Smooth muscle cell (in vitro differentiated cells): ENCODE results near the gene PPP2R5B. TPM values are rescaled to one million over a fixed set of nuclear protein-coding genes. Genes with fewer than 3 reads are reported as not detected.

ENCODE experiments used
- DNase-seq: peaks from one replicate; lab custom pipeline; 2025; ENCODE audit not compliant: unreplicated experiment; lab: John Stamatoyannopoulos, UW
- H2AFZ ChIP-seq: fragments of 200-600 bp; sonication (generic); 2 replicates; pipeline ENCODE4 v1.6.0; 2016; ENCODE audit warnings: antibody characterized with exemption, low read depth, mild to moderate bottlenecking
- H3F3A ChIP-seq: fragments of 200-600 bp; sonication (generic); 2 replicates; pipeline ENCODE4 v1.6.0; 2017; ENCODE audit warnings: antibody characterized with exemption, low read depth
- H3K27ac ChIP-seq: fragments of 200-600 bp; sonication (generic); 2 replicates; pipeline ENCODE4 v1.5.1; 2016; ENCODE audit warnings: low read depth, mild to moderate bottlenecking
- H3K27me3 ChIP-seq: fragments of 200-600 bp; sonication (generic); 2 replicates; pipeline ENCODE4 v1.6.1; 2016; ENCODE audit warnings: low read depth, mild to moderate bottlenecking
- H3K36me3 ChIP-seq: fragments of 200-600 bp; sonication (generic); 2 replicates; pipeline ENCODE4 v1.5.1; 2016; ENCODE audit warnings: low read depth
- H3K4me1 ChIP-seq: fragments of 200-600 bp; sonication (generic); 2 replicates; pipeline ENCODE4 v1.5.1; 2016; ENCODE audit warnings: low read depth
- H3K4me2 ChIP-seq: fragments of 200-600 bp; sonication (generic); 2 replicates; pipeline ENCODE4 v1.6.0; 2016; ENCODE audit warnings: mild to moderate bottlenecking
- H3K4me3 ChIP-seq: fragments of 200-600 bp; sonication (generic); 2 replicates; pipeline ENCODE4 v1.5.1; 2016; ENCODE audit warnings: mild to moderate bottlenecking
- H3K79me2 ChIP-seq: fragments of 200-600 bp; sonication (generic); 2 replicates; pipeline ENCODE4 v1.6.0; 2016; ENCODE audit warnings: low read depth, mild to moderate bottlenecking
- H3K9ac ChIP-seq: fragments of 200-600 bp; sonication (generic); 2 replicates; pipeline ENCODE4 v1.6.0; 2016; ENCODE audit warnings: low read depth
- H3K9me3 ChIP-seq: fragments of 200-600 bp; sonication (generic); replicated peaks from 2 replicates; pipeline ENCODE4 v1.5.1; 2016; ENCODE audit warnings: low read depth
- H4K20me1 ChIP-seq: fragments of 200-600 bp; sonication (generic); 2 replicates; pipeline ENCODE4 v1.6.0; 2016; ENCODE audit warnings: low read depth
- WGBS: methylation state at CpG from one replicate; pipeline ENCODE4 v1.1.7; 2016; ENCODE audit warnings: low lambda C conversion rate; 5-methylcytosine and 5-hydroxymethylcytosine counted together
- polyA plus RNA-seq: library from polyadenylated mRNA; unstranded; fragments of >200 nt; fragmentation: Nextera tagmentation; extraction: Ambion mirVana; gene quantifications from 2 replicates; pipeline ENCODE4 v1.2.1, GENCODE V29; 2016
- total RNA-seq: library from RNA; depleted of rRNA; stranded (reverse); fragments of >200 nt; gene quantifications from 2 replicates; pipeline ENCODE4 v1.2.3, GENCODE V29; 2014
- TF ChIP-seq, protein P1 (sequence below): fragments of 200-600 bp; sonication (generic); IDR thresholded peaks from 2 replicates; pipeline ENCODE4 v1.5.1; 2017; ENCODE audit warnings: borderline replicate concordance, mild to moderate bottlenecking, antibody characterized with exemption; ENCODE audit not compliant: insufficient read depth, poor library complexity, severe bottlenecking

PPP2R5B gene
- total and polyA plus RNA-seq, 2 experiments from 2014 or later, result 14.9 to 36.6 TPM

- Histone ChIP-seq H3K4me1 (no peaks in the 10 kb centered on the region), H3F3A (no peaks in the 10 kb centered on the region), H4K20me1 (no peaks in the 10 kb centered on the region), H2AFZ (no peak overlapping the region), H3K27ac (no peak overlapping the region), H3K9ac (no peak overlapping the region), H3K79me2 (no peaks in the 10 kb centered on the region), H3K9me3 (no peaks in the 10 kb centered on the region), H3K4me2 (no peak overlapping the region), H3K27me3 (no peaks in the 10 kb centered on the region), H3K36me3 (no peaks in the 10 kb centered on the region), H3K4me3 (no peak overlapping the region)
- DNase-seq, result no peak
- WGBS, result 93% methylated on average over 14 of the region's 14 CpGs
- TF ChIP-seq, protein P1, sequence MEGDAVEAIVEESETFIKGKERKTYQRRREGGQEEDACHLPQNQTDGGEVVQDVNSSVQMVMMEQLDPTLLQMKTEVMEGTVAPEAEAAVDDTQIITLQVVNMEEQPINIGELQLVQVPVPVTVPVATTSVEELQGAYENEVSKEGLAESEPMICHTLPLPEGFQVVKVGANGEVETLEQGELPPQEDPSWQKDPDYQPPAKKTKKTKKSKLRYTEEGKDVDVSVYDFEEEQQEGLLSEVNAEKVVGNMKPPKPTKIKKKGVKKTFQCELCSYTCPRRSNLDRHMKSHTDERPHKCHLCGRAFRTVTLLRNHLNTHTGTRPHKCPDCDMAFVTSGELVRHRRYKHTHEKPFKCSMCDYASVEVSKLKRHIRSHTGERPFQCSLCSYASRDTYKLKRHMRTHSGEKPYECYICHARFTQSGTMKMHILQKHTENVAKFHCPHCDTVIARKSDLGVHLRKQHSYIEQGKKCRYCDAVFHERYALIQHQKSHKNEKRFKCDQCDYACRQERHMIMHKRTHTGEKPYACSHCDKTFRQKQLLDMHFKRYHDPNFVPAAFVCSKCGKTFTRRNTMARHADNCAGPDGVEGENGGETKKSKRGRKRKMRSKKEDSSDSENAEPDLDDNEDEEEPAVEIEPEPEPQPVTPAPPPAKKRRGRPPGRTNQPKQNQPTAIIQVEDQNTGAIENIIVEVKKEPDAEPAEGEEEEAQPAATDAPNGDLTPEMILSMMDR, result no peak
Observed at GRCh38 chr11:64900263-64900678, 24.2 kb upstream of the PPP2R5B start.

DNA sequence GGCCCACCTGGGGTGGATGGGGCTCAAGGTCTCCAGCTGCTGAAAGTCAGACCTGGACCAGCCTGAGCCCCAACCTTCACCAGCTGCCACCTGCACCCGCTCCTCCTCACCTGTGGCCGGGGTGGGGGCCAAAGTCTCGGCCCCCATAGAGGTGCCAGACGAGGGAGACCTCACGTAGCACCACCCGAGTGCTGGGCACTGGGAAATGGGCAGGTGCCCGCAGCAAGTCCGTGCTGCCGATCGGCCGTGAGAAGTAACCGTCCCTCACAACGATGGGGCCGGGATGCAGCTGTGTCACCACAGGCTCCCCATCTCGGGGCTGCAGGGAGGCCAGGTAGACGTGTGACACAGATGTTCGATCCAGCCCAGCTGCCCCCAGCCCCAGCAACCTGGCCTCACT is 23.7 kb upstream of the PPP2R5B start:
- no peak for DNase-seq
- 98% methylated on average over 17 of the region's 17 CpGs for WGBS
- H3K36me3 ChIP-seq, result no peaks in the 10 kb centered on the region
- H3K79me2 ChIP-seq, result no peaks in the 10 kb centered on the region
- H3K4me3 ChIP-seq, result no peak overlapping the region
- no peaks in the 10 kb centered on the region for H3F3A ChIP-seq
- H3K4me2 ChIP-seq, result no peak overlapping the region
- no peak overlapping the region for H3K9ac ChIP-seq
- H3K27me3 ChIP-seq, result no peaks in the 10 kb centered on the region
- TF ChIP-seq, protein P1, result no peak
- H2AFZ ChIP-seq, result no peak overlapping the region
- no peaks in the 10 kb centered on the region for H3K4me1 ChIP-seq
- no peak overlapping the region for H3K27ac ChIP-seq
- no peaks in the 10 kb centered on the region for H4K20me1 ChIP-seq
- H3K9me3 ChIP-seq, result no peaks in the 10 kb centered on the region

DNA sequence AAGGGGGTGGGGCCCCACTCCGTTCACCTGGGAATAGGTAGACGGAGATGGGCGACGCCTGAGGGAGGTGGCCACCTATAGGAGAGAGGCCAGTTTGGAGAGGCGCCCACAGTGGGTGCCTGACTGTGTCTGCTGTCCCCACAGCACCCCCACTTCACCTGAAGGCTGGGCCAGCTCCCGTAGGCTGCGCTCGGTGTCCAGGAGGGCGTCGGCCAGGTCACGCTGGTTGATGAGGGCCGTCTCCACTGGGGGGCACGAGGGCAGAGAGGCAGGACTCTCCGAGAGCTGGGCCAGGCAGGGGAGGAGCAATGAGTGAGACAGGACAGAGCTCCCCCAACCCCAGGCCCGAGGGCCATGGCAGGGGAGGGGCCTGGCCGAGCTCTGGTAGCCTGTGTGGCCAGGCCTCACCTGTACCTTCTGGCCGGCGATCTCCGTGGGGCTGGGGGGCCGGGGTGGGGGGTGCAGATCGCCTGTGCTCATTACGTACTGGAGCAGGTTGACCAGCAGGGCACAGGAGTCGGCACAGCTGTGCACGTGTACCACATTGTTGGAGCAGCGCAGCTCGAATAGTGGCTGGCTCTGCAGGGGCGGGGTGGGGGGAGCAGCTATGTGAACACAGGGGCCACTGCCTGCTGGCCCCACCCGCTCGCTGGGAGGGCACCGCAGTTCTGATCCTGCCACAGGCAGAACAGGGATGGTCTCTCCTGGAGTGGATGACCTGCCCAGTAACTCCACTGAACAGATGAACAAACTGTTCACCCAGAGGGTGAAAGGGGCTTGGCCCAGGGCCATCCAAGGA is 22.2 kb upstream of the PPP2R5B start:
- Histone ChIP-seq H3K27ac (no peak overlapping the region), H3K9me3 (no peaks in the 10 kb centered on the region), H4K20me1 (no peaks in the 10 kb centered on the region), H3K4me3 (no peak overlapping the region), H3K4me1 (no peaks in the 10 kb centered on the region), H2AFZ (no peak overlapping the region), H3K79me2 (no peaks in the 10 kb centered on the region), H3K27me3 (no peaks in the 10 kb centered on the region), H3F3A (no peaks in the 10 kb centered on the region), H3K4me2 (no peak overlapping the region), H3K9ac (no peak overlapping the region), H3K36me3 (no peaks in the 10 kb centered on the region)
- TF ChIP-seq, protein P1, result no peak
- DNase-seq, result no peak
- 98% methylated on average over 7 of the region's 30 CpGs for WGBS
